K562 (cell line): ENCODE measurements around the gene RBSN. TPM values are rescaled to one million over a fixed set of nuclear protein-coding genes. Genes with fewer than 3 reads are reported as not detected.
A peak's percentile ranks its signal among the peaks of the same experiment; 100 is the strongest.

Experiments used
- CUX1 ChIP-seq: fragments of 200-800 bp; sonication (Bioruptor generic); IDR thresholded peaks from 2 replicates; pipeline ENCODE4 v1.6.1; 2016; ENCODE audit warnings: missing genetic modification characterization, missing compliant biosample characterization
- IRF9 ChIP-seq: fragments of 450-650 bp; IDR thresholded peaks from 2 replicates; pipeline ENCODE4 v1.6.1; 2016; ENCODE audit warnings: missing biosample characterization, missing genetic modification characterization
- RBFOX2 ChIP-seq: fragments of 200-400 bp; formaldehyde crosslinking; IDR thresholded peaks from 2 replicates; pipeline ENCODE4 v1.6.1; 2017; ENCODE audit warnings: low read depth, mild to moderate bottlenecking, low read length, moderate library complexity
- ZNF133 ChIP-seq: fragments of 250-450 bp; sonication (Bioruptor Pico); IDR thresholded peaks from 2 replicates; pipeline ENCODE4 v1.4.0; 2020; ENCODE audit warnings: mild to moderate bottlenecking
- ZNF384 ChIP-seq: IDR thresholded peaks from 2 replicates; pipeline ENCODE4 v1.6.1; 2012; ENCODE audit warnings: low read depth, low read length, improper control_type of control experiment
- polyA plus RNA-seq, 8 experiments: library from polyadenylated mRNA; depleted of rRNA in 4 of 8; stranded (reverse) in 5 of 8; unstranded in 3 of 8; fragments of >200 nt; fragmentation: Nextera tagmentation in 2 of 8; fragmentation: Illumina TruSeq in 1 of 8; extraction: Ambion mirVana in 2 of 8; extraction: Trizol in 1 of 8; gene quantifications; 2 replicates each; pipeline versions ENCODE4 v1.2.1 to v1.2.3, GENCODE V29; 2011 to 2014; ENCODE audit warnings: inconsistent platforms in 1 of 8, missing spikeins in 1 of 8
- total RNA-seq, 7 experiments: library from RNA; depleted of rRNA in 6 of 7; stranded (reverse); fragments of >200 nt in 6 of 7; fragmentation: Illumina TruSeq in 2 of 7; extraction: Trizol in 2 of 7; gene quantifications; 2 replicates each; pipeline versions ENCODE4 v1.2.1 to v1.2.3, GENCODE V29; 2011 to 2021; ENCODE audit warnings: low replicate concordance in 1 of 7

Gene RBSN
- total and polyA plus RNA-seq, 9 of the 15 experiments (the other 6 are each of a cell fraction or from before 2014, with no cell fraction given) = 2.9 to 19.6 (median 15.0) TPM

- TF ChIP-seq CUX1 = no peak
- TF ChIP-seq RBFOX2 = peak; percentile 44; the same call in 1 of the 2 replicates
- no peak for TF ChIP-seq ZNF133 (CRISPR knock-in tag)
- no peak for TF ChIP-seq ZNF384
- TF ChIP-seq IRF9 (tag) = no peak
Measured at GRCh38 chr3:15056676-15057404, 42.1 kb downstream of the RBSN start (continued).
